HG02588 (cell line): ENCODE data around the gene AOAH.
"Not testable (repeated sequence)": the region's sequence is repeated elsewhere in the genome, so short reads cannot be mapped to it uniquely, and the experiment has no call there.

Source experiments
- ATAC-seq: cut with Tn5 transposase; IDR thresholded peaks from one replicate; pipeline ENCODE4 v1.9.1; 2021; ENCODE audit warnings: mild to moderate bottlenecking, moderate library complexity; ENCODE audit not compliant: unreplicated experiment

The AOAH gene

GRCh38 chr7:36703860-36704259 is 20.4 kb downstream of the AOAH start:
- not testable (repeated sequence) for ATAC-seq

GRCh38 chr7:36692456-36692855 is 31.8 kb downstream of the AOAH start:
- peak; percentile 69 for ATAC-seq

DNA sequence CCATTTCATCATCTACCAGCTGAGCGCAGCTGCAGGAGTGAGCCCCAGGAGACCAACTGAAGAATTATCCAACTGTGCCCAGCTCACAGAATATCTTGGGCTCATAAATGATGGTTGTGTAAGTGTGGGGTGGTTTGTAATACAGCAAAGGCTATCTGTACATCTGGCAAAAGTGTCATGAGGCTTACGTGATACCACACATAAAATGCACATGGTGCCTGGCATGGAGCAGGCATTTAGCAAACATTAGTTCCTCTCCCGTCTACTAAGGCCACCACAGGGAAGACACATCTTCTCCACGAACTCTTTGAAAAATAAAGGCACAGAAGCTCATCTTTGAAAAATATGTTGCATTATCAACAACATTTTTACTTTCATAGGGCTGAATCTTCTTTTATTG is 32.3 kb downstream of the AOAH start:
- ATAC-seq = no peak

- ATAC-seq = no peak
Observed at GRCh38 chr7:36690514-36691187, 33.6 kb downstream of the AOAH start.

- ATAC-seq = no peak
Observed at GRCh38 chr7:36690041-36690440, 34.3 kb downstream of the AOAH start.

- no peak for ATAC-seq
Observed at GRCh38 chr7:36686499-36686898, 37.8 kb downstream of the AOAH start.

DNA sequence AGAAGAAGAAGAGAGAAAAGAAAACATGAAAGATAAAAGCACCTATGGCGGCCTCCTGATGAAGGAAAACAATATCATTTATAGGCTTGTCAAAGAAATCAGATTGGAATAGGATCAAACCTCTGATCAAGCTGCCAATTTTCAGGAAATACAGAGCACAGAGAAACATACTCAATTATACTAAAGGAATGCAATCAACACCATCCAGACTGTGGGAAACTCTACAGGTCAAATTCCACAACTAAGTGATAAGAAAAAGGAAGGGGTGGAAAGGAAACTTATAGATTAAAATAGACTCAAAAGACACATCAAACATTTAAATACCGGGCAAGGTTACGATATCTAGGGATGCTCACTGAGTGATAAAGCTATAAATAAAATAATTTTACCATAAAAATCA is 39.3 kb downstream of the AOAH start:
- ATAC-seq = no peak

GRCh38 chr7:36683695-36684357 is 40.5 kb downstream of the AOAH start:
- ATAC-seq = no peak

GRCh38 chr7:36683111-36683510 is 41.2 kb downstream of the AOAH start:
- ATAC-seq = no peak

GRCh38 chr7:36682102-36682501 is 42.2 kb downstream of the AOAH start:
- ATAC-seq = no peak

DNA sequence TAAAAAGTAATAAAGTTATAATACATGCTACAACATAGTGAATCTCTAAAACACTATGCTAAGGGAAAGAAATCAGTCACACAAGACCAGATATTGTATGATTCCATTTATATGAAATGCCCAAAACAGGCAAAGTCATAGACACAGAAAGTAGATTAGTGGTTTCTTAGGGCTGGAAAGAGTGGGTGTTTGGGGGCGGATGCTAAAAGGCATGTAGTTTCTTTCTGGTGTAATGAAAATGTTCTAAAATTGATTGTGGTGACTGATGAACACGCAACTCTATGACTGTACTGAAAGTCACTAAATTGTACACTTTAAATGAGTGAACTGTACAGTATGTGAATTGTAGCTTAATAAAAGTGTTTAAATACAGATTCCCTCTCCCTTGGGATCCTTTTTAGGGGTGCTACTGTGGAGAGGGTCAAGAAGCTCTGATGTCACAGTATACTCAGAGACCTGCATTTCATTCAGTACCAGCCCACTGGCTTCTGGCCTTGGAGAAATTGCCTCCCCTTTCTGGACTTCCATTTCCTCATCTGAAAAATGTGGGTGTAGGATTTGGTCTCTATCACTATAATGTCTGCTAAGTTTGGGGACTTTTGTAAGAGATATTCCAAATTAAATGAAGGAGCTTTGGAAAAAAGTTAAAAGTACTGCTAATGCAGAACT is 46.4 kb downstream of the AOAH start:
- peak; percentile 47 for ATAC-seq

DNA sequence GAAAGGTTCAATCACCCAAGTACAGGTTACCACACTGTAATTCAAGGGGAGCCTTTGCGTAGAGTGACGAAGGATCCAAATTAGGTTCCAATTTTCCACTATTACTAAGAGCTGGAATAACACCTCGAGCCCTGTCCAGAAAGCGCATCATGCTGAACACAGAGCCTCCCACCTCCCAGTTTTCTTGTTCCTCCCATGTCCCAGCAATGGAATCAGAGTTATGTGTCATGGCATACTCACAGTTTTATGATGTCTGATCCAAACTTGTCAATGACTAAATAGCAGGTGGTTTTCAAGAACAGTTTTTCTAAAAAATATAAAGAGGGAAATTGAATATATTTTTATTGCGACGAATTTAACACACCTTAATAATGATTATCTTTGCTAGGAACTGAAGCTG is 50.6 kb downstream of the AOAH start:
- no peak for ATAC-seq

- no peak for ATAC-seq
Observed at GRCh38 chr7:36671432-36671829, 52.9 kb downstream of the AOAH start.

DNA sequence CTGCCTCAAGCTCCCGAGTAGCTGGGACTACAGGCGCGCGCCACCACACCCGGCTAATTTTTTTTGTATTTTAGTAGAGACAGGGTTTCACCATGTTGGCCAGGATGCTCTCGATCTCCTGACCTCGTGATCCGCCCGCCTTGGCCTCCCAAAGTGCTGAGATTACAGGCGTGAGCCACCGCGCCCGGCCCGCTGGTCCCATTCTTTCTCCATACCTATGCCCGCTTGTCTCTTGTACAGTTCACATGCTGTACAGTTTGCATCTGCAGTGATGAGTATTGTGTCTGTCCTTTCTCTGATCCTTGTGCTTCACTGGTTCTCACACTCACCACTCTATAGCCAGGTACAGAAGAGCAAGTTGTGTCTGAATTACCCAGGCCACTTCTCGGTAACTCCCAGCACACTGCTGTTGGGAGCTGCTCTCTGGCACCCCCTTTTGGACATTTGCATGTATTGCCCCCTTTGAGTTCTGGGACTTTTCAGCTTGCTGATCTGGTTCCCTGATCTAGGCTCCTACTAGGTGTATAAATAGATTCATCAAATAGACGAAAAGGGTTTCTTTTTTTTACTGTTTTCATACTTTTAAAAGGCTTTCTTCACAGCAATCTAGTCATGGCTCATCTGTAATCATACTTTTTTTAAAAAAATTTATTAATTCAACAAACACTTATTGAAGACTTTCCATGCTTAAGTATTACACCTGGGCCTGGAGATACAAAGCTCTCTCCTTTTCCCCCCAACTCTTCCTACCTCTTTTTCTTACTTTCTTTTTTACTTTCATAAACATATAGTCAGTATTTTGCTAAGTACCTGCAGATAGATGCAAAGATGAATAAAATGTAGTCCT is 53.5 kb downstream of the AOAH start:
- peak; percentile 80 for ATAC-seq

DNA sequence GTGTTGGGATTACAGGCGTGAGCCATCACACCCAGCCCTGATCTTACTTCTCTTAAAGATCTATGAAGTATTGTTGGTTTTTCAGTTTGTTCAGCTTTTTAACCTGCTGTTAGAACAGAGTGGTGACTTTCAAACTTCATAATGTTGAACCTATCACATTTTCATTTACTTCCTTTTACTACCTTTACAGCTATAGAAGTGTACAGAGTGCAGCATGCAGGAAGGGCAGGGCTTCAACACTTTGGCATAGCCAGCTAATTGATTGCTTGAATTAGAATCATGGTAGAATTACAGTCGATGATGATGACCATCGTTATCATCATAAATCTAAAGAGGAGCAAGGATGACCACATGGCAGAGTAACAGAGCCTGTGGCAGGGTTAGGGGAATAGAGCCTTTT is 55.5 kb downstream of the AOAH start:
- no peak for ATAC-seq

- ATAC-seq = no peak
Observed at GRCh38 chr7:36668080-36668479, 56.2 kb downstream of the AOAH start.

DNA sequence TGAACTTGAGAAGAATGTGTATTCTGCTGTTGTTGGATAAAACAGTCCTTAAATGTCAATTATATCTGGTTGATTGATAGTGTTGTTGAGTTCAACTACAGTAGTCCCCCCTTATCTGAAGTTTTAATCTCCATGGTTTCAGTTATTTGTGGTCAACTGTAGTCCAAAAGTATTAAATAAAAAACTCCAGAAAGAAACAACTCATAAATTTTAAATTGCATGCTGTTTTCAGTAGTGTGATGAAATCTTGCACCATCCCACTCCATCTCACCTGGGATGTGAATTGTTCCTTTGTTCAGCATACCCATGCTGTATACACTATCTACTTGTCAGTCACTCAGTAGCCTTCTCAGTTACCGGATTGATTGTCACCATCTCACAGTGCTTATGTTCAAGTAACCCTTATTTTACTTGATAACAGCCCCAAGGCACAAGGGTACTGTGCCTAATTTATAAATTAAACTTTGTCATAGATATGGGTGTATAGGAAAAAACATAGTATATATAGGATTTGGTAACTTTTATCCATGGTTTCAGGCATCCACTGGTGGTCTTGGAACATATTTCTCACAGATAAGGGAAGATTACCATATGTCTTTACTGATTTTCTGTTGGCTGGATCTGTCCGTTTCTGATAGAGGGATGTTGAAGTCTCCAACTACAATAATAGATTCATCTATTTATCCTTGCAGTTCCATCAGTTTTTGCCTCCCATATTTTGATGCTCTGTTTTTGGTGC is 57.1 kb downstream of the AOAH start:
- no peak for ATAC-seq

DNA sequence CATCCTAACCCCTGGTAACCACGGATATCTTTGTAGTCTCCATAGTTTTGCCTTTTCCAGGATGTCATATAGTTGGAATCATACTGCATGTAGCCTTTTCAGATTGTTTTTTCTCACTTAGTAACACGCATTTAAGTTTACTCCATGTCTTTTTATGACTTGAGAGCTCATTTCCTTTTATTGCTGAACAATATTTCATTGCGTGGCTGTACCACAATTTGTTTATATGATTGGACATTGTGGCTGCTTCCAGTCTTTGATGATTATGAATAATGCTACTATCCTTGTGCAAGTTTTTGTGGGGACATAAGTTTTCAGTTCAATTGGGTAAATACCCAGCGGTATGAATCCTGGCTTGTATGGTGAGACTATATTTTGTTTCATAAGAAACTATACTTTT is 60.8 kb downstream of the AOAH start:
- ATAC-seq = no peak

DNA sequence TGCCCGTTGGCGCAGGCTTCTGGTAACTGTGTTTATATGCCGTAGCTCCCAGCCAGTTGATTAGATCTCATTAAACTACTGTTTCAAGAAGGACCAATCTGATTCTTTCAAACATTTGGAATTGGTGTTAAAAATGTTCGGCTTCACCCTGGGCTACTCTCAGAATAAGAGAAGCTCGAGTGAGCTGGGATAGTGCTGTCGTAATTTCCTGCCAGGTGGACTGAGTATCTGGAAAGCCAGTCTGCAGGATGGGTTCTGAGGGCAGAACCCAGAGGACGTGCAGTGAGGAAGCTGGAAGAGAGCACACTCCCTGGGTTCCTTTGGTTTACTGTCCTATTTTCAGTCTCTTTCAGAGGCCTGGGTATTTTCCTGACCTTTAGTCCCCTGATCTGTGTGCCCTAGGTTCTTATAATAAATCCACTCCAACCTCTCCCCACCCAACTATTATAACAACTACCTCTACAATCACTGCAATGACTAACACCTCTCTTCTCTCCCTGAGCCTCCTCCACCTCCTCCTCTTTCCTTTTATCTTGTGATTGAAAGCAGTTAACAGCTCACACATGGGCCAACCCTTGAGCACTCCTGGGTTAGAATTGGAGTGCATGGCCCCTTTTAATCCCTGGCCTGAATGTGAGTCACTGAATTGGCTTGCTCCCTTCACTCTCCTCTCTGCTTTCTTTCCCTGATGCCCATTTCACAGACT is 63.0 kb downstream of the AOAH start:
- no peak for ATAC-seq
